H4 (cell line): ENCODE measurements around the gene TRIM22. TPM values are rescaled to one million over a fixed set of nuclear protein-coding genes. Genes with fewer than 3 reads are reported as not detected.

Source experiments
- DNase-seq: peaks from one replicate; pipeline ENCODE4 v3.0.0-alpha.2; 2015; ENCODE audit warnings: low spot score
- total RNA-seq: library from RNA; depleted of rRNA; stranded (reverse); fragments of >200 nt; shearing (Covaris generic); gene quantifications from 2 replicates; pipeline ENCODE4 v1.2.3, GENCODE V29; 2014; rRNA removed

The TRIM22 gene
- total RNA-seq, 1 experiment from 2014 or later: 69.6 TPM

- DNase-seq: no peak
These were observed 48.8 kb downstream of the TRIM22 start for GRCh38 chr11:5738431-5738830.

GRCh38 chr11:5746614-5747013 is 57.0 kb downstream of the TRIM22 start:
- no peak for DNase-seq

- DNase-seq: no peak
These were observed 60.2 kb downstream of the TRIM22 start for GRCh38 chr11:5749836-5750235.

GRCh38 chr11:5753943-5754342 is 64.4 kb downstream of the TRIM22 start, which contains the start of gene OR52N4:
TSS of gene OR52N4 (plus strand) at chr11:5754243. CDS start at chr11:5754741, 498 bp downstream.
- DNase-seq: no peak

Other genes with a start within 250 kb of the TRIM22 start
- 0.45 TPM in 1 of 2 replicates, not detected in the other for gene OR51I1, start 248.3 kb upstream of the TRIM22 start, total RNA-seq
- not detected in 2 replicates for gene OR51I2, start 240.5 kb upstream of the TRIM22 start, total RNA-seq
- gene OR52D1, start 201.1 kb upstream of the TRIM22 start, total RNA-seq: not detected in 2 replicates
- not detected in 2 replicates for gene UBQLN3, start 179.8 kb upstream of the TRIM22 start, total RNA-seq
- gene UBQLNL, start 173.1 kb upstream of the TRIM22 start, total RNA-seq: not detected in 2 replicates
- gene OR52H1, start 141.2 kb upstream of the TRIM22 start, total RNA-seq: not detected in 2 replicates
- gene OR52B6, start 108.9 kb upstream of the TRIM22 start, total RNA-seq: not detected in 2 replicates
- 6.4 and 11.2 TPM in 2 replicates for gene TRIM6, start 93.2 kb upstream of the TRIM22 start, total RNA-seq
- 14.4 and 19.1 TPM in 2 replicates for gene TRIM34, start 64.8 kb upstream of the TRIM22 start, total RNA-seq
- gene TRIM5, start 4.7 kb upstream of the TRIM22 start, total RNA-seq: 36.5 and 38.1 TPM in 2 replicates
- gene OR56B1, start 46.7 kb downstream of the TRIM22 start, total RNA-seq: not detected in 2 replicates
- not detected in 2 replicates for gene OR52N4, start 64.5 kb downstream of the TRIM22 start, total RNA-seq
- gene OR52N5, start 93.6 kb downstream of the TRIM22 start, total RNA-seq: not detected in 2 replicates
- not detected in 2 replicates for gene OR52N1, start 101.5 kb downstream of the TRIM22 start, total RNA-seq
- gene OR52N2, start 119.1 kb downstream of the TRIM22 start, total RNA-seq: not detected in 2 replicates
- gene OR52E6, start 152.1 kb downstream of the TRIM22 start, total RNA-seq: not detected in 2 replicates
- not detected in 2 replicates for gene OR52E8, start 167.9 kb downstream of the TRIM22 start, total RNA-seq
- not detected in 2 replicates for gene OR52E4, start 190.8 kb downstream of the TRIM22 start, total RNA-seq
- gene OR52E5, start 203.4 kb downstream of the TRIM22 start, total RNA-seq: not detected in 2 replicates